ENCODE measurements around the gene KLRC4.
"Not testable (repeated sequence)": the region's sequence is repeated elsewhere in the genome, so short reads cannot be mapped to it uniquely, and the experiment has no call there.

Gene KLRC4

DNA sequence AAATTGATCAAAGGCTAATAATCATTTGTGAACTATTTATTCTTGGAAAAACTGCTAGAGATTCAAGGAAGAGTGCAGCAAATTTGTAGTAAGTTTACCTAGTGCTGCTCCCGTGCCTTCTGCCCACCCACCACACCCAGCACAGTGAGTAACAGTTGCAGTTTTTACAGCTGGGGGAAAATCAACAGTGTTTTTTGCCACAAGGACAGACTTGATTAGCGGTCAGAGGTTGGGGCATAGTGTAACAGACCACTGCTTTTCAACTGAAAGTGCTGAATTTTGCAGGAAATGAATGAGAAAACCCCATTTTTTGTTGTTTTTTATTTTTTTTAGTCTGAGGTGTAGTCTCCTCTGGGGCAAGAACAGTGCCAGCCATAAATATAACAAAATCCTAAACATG is 12.3 kb downstream of the KLRC4 start:
- no peak for DNase-seq (ENCODE audit: low read depth, low spot score)

DNA sequence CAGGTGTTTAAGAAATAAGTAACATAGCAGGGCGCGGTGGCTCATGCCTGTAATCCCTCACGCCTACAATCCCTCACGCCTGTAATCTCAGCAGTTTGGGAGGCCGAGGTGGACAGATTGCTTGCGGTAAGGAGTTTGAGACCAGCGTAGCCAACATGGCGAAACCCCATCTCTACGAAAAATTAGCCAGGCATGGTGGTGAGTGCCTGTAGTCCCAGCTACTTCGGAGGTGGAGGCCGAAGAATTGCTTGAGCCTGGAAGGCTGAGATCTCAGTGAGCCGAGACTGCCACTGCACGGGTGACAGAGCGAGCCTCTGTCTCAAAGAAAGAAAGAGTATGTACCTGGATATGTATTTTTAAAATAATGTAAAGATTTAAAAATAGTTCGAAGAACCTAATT is 13.4 kb downstream of the KLRC4 start:
- DNase-seq (ENCODE audit: low read depth, low spot score) = not testable (repeated sequence)

DNA sequence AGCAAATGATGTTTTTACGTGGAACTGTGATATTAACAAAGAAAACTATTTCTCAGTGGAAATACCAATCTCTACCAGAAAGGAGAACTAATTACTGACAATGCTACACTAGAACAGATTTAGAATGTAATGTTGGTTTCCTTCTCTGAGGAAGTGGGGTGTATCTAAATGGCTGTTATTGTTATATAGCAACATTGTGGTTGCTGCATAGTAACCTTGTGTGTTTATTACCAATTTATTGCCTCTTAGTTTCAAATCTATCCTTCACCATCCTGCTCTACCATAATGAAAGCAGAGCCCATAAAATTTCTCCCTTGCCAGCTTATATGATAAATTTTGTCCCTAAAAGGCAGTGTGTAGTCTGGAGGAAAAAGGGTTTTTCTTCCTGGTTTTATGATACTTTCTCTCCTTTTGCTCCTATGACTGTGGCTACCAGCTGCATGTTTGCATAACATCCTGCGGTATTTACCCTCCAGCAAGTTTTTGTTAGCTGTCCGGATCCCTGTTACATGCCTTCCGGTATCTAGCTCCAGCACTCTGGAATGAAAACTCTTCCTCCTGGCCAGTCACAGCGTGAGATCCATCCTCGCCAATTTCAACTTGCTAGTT is 14.1 kb downstream of the KLRC4 start:
- no peak for DNase-seq (ENCODE audit: low read depth, low spot score)

- not testable (repeated sequence) for DNase-seq (ENCODE audit: low read depth, low spot score)
Measured at GRCh38 chr12:10394531-10395152, 14.9 kb downstream of the KLRC4 start.

GRCh38 chr12:10393291-10393690 is 16.3 kb downstream of the KLRC4 start:
- no peak for DNase-seq (ENCODE audit: low read depth, low spot score)

DNA sequence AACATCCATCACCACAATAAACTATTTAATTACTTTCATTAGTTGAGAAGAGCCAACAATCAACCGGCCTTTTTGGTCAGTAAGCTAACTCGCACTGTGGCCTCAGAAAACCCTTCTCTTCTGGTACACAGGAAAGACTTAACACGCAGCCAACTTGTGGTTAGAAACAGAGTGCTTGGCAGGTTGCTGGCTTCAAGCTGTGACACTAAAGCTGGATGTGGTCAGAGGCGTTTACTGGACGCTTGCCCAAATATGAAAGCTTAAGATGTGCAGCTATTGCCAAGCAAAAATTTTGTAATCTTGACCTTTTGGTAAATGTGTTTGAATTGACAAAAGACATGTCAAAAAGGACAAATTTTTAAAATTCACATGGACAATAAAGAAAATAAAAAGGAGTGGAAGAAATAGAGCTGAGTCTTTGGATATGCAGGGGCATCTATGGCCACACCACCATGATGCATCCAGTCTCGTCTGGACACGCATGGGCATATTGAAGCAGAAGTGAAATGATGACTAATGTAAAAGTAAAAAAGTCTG is 17.1 kb downstream of the KLRC4 start:
- no peak for DNase-seq (ENCODE audit: low read depth, low spot score)

- not testable (repeated sequence) for DNase-seq (ENCODE audit: low read depth, low spot score)
Measured at GRCh38 chr12:10390991-10391390, 18.6 kb downstream of the KLRC4 start.

GRCh38 chr12:10389904-10390303 is 19.7 kb downstream of the KLRC4 start, which contains the start of gene KLRK1:
KLRK1 (minus strand) TSS chr12:10390041; CDS start chr12:10388810, 1,231 bp downstream.
- no peak for DNase-seq (ENCODE audit: low read depth, low spot score)

GRCh38 chr12:10388624-10389413 is 20.7 kb downstream of the KLRC4 start:
- no peak for DNase-seq (ENCODE audit: low read depth, low spot score)

GRCh38 chr12:10387498-10387897 is 22.1 kb downstream of the KLRC4 start:
- not testable (repeated sequence) for DNase-seq (ENCODE audit: low read depth, low spot score)

GRCh38 chr12:10386857-10387256 is 22.7 kb downstream of the KLRC4 start:
- no peak for DNase-seq (ENCODE audit: low read depth, low spot score)

GRCh38 chr12:10385166-10385613 is 24.4 kb downstream of the KLRC4 start:
- no peak for DNase-seq (ENCODE audit: low read depth, low spot score)

GRCh38 chr12:10384191-10384590 is 25.4 kb downstream of the KLRC4 start:
- DNase-seq (ENCODE audit: low read depth, low spot score) = no peak

GRCh38 chr12:10381928-10382628 is 27.5 kb downstream of the KLRC4 start:
- no peak for DNase-seq (ENCODE audit: low read depth, low spot score)

- not testable (repeated sequence) for DNase-seq (ENCODE audit: low read depth, low spot score)
Measured at GRCh38 chr12:10378737-10379136, 30.8 kb downstream of the KLRC4 start.

- DNase-seq (ENCODE audit: low read depth, low spot score) = no peak
Measured at GRCh38 chr12:10374624-10375018, 34.9 kb downstream of the KLRC4 start.

DNA sequence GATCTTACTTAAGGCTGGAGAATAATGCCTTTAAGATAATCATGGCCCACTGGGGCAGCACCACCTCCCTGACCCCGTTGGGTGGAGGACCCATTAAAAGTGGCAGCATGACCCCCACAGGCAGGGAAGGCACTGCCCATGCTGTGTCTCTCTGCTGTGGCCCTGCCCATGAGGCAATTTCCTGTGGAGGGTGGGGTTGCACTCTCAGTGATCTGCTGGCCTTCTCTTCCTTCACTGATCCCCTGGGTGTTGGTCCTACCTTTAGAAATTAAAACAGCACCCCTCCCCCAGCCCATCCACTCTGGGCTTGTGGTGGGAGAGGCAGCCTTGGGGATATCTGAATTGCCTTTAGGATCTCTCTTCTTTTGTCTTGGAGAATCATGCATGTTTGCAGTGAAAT is 37.0 kb downstream of the KLRC4 start:
- no peak for DNase-seq (ENCODE audit: low read depth, low spot score)

GRCh38 chr12:10371893-10372535 is 37.5 kb downstream of the KLRC4 start:
- not testable (repeated sequence) for DNase-seq (ENCODE audit: low read depth, low spot score)

DNA sequence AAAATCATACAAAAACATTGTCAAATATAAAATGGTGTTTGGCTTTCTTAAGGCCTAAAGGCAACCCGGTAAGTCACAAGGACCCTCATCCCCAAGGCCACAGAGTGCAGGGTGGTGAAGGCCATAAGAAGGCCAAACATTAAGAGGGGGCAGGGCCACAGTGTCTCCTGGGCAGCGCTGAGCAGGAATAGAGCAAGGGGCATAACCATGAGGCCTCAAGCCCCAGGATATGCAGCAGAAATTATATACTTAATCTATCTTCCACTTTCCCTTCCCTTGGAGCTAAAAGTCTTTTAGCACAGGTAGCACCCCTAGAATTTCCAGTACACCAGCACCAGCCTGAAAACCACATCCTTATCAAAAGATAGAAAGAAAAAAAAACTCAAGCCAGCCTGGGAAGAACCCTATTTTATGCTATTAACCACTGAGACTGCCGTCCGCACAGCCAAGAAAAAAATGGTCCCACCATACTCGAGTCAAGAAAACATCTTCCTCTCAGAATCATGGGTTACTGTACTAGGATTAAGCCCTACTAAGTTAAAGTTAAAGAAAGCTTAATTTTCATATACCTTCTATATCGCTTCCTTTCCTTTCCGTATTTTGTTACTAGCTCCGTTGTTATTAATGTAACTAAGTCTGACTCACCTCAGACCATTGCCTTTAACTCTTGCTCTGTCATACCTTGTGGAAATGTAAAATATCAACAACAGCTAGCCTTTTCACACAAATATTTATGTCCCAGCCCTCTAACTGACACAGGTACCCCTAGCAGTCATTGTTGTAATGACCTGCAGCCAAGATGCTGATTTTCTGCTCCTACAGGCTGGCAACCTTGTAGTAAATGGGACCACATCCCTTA is 39.8 kb downstream of the KLRC4 start:
- DNase-seq (ENCODE audit: low read depth, low spot score) = no peak
